HepG2 (cell line): ENCODE measurements around the gene YEATS4. TPM values are rescaled to one million over a fixed set of nuclear protein-coding genes. Genes with fewer than 3 reads are reported as not detected.
A peak's percentile ranks its signal among the peaks of the same experiment; 100 is the strongest.

ENCODE experiments used
- CBX5 ChIP-seq: sonication (generic); formaldehyde crosslinking; IDR thresholded peaks from 2 replicates; pipeline ENCODE4 v1.4.0; 2020; ENCODE audit warnings: missing genetic modification reagents, borderline replicate concordance
- CCAR2 ChIP-seq: fragments of 200-400 bp; formaldehyde crosslinking; optimal IDR thresholded peaks from 2 replicates; pipeline ENCODE3; 2018; ENCODE audit warnings: low read depth, mild to moderate bottlenecking, low read length, moderate library complexity
- CREB3 ChIP-seq: sonication (generic); formaldehyde crosslinking; IDR thresholded peaks from 2 replicates; pipeline ENCODE4 v1.5.0; 2020; ENCODE audit warnings: missing genetic modification reagents
- DNMT3B ChIP-seq: conservative IDR thresholded peaks from 2 replicates; pipeline ENCODE4 v1.6.1; 2016; ENCODE audit warnings: missing biosample characterization, control low read depth
- ESRRA ChIP-seq: sonication (generic); formaldehyde crosslinking; IDR thresholded peaks from 2 replicates; pipeline ENCODE4 v1.5.1; 2020; ENCODE audit warnings: mild to moderate bottlenecking, low read depth, missing genetic modification reagents
- ETV6 ChIP-seq: sonication (generic); formaldehyde crosslinking; conservative IDR thresholded peaks from 2 replicates; pipeline ENCODE4 v1.4.0; 2020; ENCODE audit warnings: missing genetic modification reagents
- FOXJ3 ChIP-seq: sonication (generic); formaldehyde crosslinking; IDR thresholded peaks from 2 replicates; pipeline ENCODE4 v1.4.0; 2020; ENCODE audit warnings: missing genetic modification reagents, mild to moderate bottlenecking, borderline replicate concordance
- HOXD1 ChIP-seq: sonication (generic); formaldehyde crosslinking; IDR thresholded peaks from 2 replicates; pipeline ENCODE4 v1.5.0; 2020; ENCODE audit warnings: missing genetic modification reagents
- JUN ChIP-seq: sonication (generic); formaldehyde crosslinking; IDR thresholded peaks from 2 replicates; pipeline ENCODE4 v1.4.0; 2020; ENCODE audit warnings: mild to moderate bottlenecking, missing genetic modification reagents
- MXI1 ChIP-seq: IDR thresholded peaks from 3 replicates; pipeline ENCODE4 v1.6.1; 2012; ENCODE audit warnings: low read depth, low read length, inconsistent platforms, borderline replicate concordance
- MZF1 ChIP-seq: sonication (generic); formaldehyde crosslinking; IDR thresholded peaks from 2 replicates; pipeline ENCODE4 v1.8.1; 2023; ENCODE audit warnings: mild to moderate bottlenecking, missing genetic modification reagents, borderline replicate concordance
- NFATC3 ChIP-seq: sonication (generic); formaldehyde crosslinking; IDR thresholded peaks from 2 replicates; pipeline ENCODE4 v1.5.1; 2020; ENCODE audit warnings: mild to moderate bottlenecking, missing genetic modification reagents
- NR2F1 ChIP-seq, 2 experiments: fragments of 450-650 bp in 1 of 2; formaldehyde crosslinking in 1 of 2; IDR thresholded peaks; 2 replicates each; pipeline versions ENCODE4 v1.5.0 to v1.6.1; 2016 to 2020; ENCODE audit warnings: mild to moderate bottlenecking in 1 of 2, missing compliant biosample characterization in 1 of 2, missing genetic modification reagents in 1 of 2, moderate library complexity in 1 of 2
- POLR2G ChIP-seq: fragments of 200-400 bp; formaldehyde crosslinking; IDR thresholded peaks from 2 replicates; pipeline ENCODE4 v1.6.1; 2018; ENCODE audit warnings: mild to moderate bottlenecking, low read depth, low read length, moderate library complexity
- SP1 ChIP-seq, 2 experiments: fragments of 450-650 bp in 1 of 2; sonication (generic) in 1 of 2; formaldehyde crosslinking in 1 of 2; IDR thresholded peaks; 2 replicates each; pipeline versions ENCODE4 v1.4.0 to v1.6.1; 2016 to 2020; ENCODE audit warnings: missing genetic modification reagents in 1 of 2
- YEATS2 ChIP-seq: sonication (generic); formaldehyde crosslinking; IDR thresholded peaks from 2 replicates; pipeline ENCODE4 v1.4.0; 2020; ENCODE audit warnings: missing genetic modification reagents, borderline replicate concordance
- ZBTB14 ChIP-seq: sonication (generic); formaldehyde crosslinking; IDR thresholded peaks from 2 replicates; pipeline ENCODE4 v1.4.0; 2020; ENCODE audit warnings: missing genetic modification reagents
- ZBTB7B ChIP-seq: sonication (generic); formaldehyde crosslinking; IDR thresholded peaks from 2 replicates; pipeline ENCODE4 v1.4.0; 2020; ENCODE audit warnings: missing genetic modification reagents
- ZC3H4 ChIP-seq: sonication (generic); formaldehyde crosslinking; IDR thresholded peaks from 2 replicates; pipeline ENCODE4 v1.4.0; 2020; ENCODE audit warnings: missing genetic modification reagents, borderline replicate concordance
- ZNF10 ChIP-seq: sonication (generic); formaldehyde crosslinking; IDR thresholded peaks from 2 replicates; pipeline ENCODE4 v1.4.0; 2020; ENCODE audit warnings: mild to moderate bottlenecking, low read depth, missing genetic modification reagents, borderline replicate concordance
- ZNF101 ChIP-seq: sonication (generic); formaldehyde crosslinking; IDR thresholded peaks from 2 replicates; pipeline ENCODE4 v1.4.0; 2020; ENCODE audit warnings: mild to moderate bottlenecking, low read depth, missing genetic modification reagents, borderline replicate concordance
- ZNF33A ChIP-seq: sonication (generic); formaldehyde crosslinking; IDR thresholded peaks from 2 replicates; pipeline ENCODE4 v1.5.1; 2020; ENCODE audit warnings: missing genetic modification reagents, mild to moderate bottlenecking, moderate library complexity, borderline replicate concordance
- ZNF354B ChIP-seq: sonication (generic); formaldehyde crosslinking; IDR thresholded peaks from 2 replicates; pipeline ENCODE4 v1.8.0; 2022; ENCODE audit warnings: mild to moderate bottlenecking, missing genetic modification reagents
- ZNF451 ChIP-seq: sonication (generic); formaldehyde crosslinking; IDR thresholded peaks from 2 replicates; pipeline ENCODE4 v1.5.0; 2020; ENCODE audit warnings: mild to moderate bottlenecking, missing genetic modification reagents
- ZNF484 ChIP-seq: sonication (generic); formaldehyde crosslinking; IDR thresholded peaks from 2 replicates; pipeline ENCODE4 v1.5.1; 2020; ENCODE audit warnings: mild to moderate bottlenecking, low read depth, missing genetic modification reagents, borderline replicate concordance
- ZNF709 ChIP-seq: sonication (generic); formaldehyde crosslinking; IDR thresholded peaks from 2 replicates; pipeline ENCODE4 v1.5.0; 2020; ENCODE audit warnings: mild to moderate bottlenecking, missing genetic modification reagents
- ZNF800 ChIP-seq: sonication (generic); formaldehyde crosslinking; IDR thresholded peaks from 2 replicates; pipeline ENCODE4 v1.4.0; 2020; ENCODE audit warnings: missing genetic modification reagents
- polyA plus RNA-seq, 8 experiments: library from polyadenylated mRNA; depleted of rRNA in 3 of 8; stranded (reverse) in 7 of 8; unstranded in 1 of 8; fragments of >200 nt; fragmentation: Illumina TruSeq in 4 of 8; extraction: Trizol in 4 of 8; gene quantifications; 2 replicates each; pipeline versions ENCODE4 v1.2.1 to v1.2.3, GENCODE V29; 2011 to 2016; ENCODE audit warnings: low read depth in 4 of 8, missing spikeins in 1 of 8, mixed read lengths in 1 of 8; ENCODE audit not compliant: insufficient read depth in 1 of 8
- total RNA-seq, 5 experiments: library from RNA; depleted of rRNA; stranded (reverse); fragments of >200 nt; fragmentation: Illumina TruSeq; extraction: Trizol; gene quantifications; 2 replicates each; pipeline ENCODE4 v1.2.3, GENCODE V29; 2016; ENCODE audit warnings: low read depth in 1 of 5

Gene YEATS4
- total and polyA plus RNA-seq, 2 of the 13 experiments (the other 11 are each of a cell fraction or from before 2014, with no cell fraction given) = 16.8 to 45.0 TPM

GRCh38 chr12:69354556-69355187 is 4.9 kb upstream of the YEATS4 start (continued):
- no peak for TF ChIP-seq NFATC3
- TF ChIP-seq ESRRA (CRISPR knock-in tag) = no peak
- 0 out of 2 replicates have a peak, but pooled peaks have one; percentile 82 for TF ChIP-seq ZNF709 (CRISPR knock-in tag)
- TF ChIP-seq MXI1 = no peak
- no peak for TF ChIP-seq ZNF451 (CRISPR knock-in tag)
- TF ChIP-seq MZF1 (CRISPR knock-in tag) = no peak
- no peak for TF ChIP-seq SP1 (IDR thresholded peaks at IDR 0.05)
- TF ChIP-seq SP1 (CRISPR knock-in tag; IDR thresholded peaks at IDR 0.05) = 0 out of 2 replicates have a peak, but pooled peaks have one; percentile 27
- no peak for TF ChIP-seq ZNF484 (CRISPR knock-in tag)
- no peak for TF ChIP-seq NR2F1 (CRISPR knock-in tag; IDR thresholded peaks at IDR 0.05)
- peak; percentile 66; the same call in 1 of the 2 replicates for TF ChIP-seq FOXJ3 (CRISPR knock-in tag)
- 0 out of 2 replicates have a peak, but pooled peaks have one; percentile 64 for TF ChIP-seq ZNF800 (CRISPR knock-in tag)
- peak; percentile 97 for TF ChIP-seq POLR2G
- TF ChIP-seq ZNF10 = no peak
- TF ChIP-seq ETV6 (CRISPR knock-in tag) = 0 out of 2 replicates have a peak, but pooled peaks have one; percentile 39
- TF ChIP-seq CBX5 (CRISPR knock-in tag) = peak; percentile 83; the same call in 1 of the 2 replicates
- no peak for TF ChIP-seq ZNF354B (CRISPR knock-in tag)
- no peak for TF ChIP-seq ZNF33A (CRISPR knock-in tag)
- peak; percentile 67; the same call in 1 of the 2 replicates for TF ChIP-seq JUN (CRISPR knock-in tag)
- no peak for TF ChIP-seq CREB3 (CRISPR knock-in tag)
- peak; percentile 100 for TF ChIP-seq CCAR2
- TF ChIP-seq ZC3H4 (CRISPR knock-in tag) = peak; percentile 99
- peak; percentile 83 for TF ChIP-seq HOXD1 (CRISPR knock-in tag)
- TF ChIP-seq ZBTB14 = no peak
- no peak for TF ChIP-seq ZNF101
- peak; percentile 44; the same call in 1 of the 2 replicates for TF ChIP-seq YEATS2 (CRISPR knock-in tag)
- TF ChIP-seq ZBTB7B (CRISPR knock-in tag) = peak; percentile 68; the same call in 1 of the 2 replicates
- no peak for TF ChIP-seq DNMT3B (CRISPR knock-in tag)
